Immature natural killer cell (primary cell): ENCODE data around the gene SDR42E1. TPM values are rescaled to one million over a fixed set of nuclear protein-coding genes. Genes with fewer than 3 reads are reported as not detected.

Experiments used
- DNase-seq, 3 donors: peaks; one replicate each; pipeline ENCODE4 v3.0.0; 2022; ENCODE audit warnings: mixed read lengths in 1 of 3
- H3K27ac Mint-ChIP-seq, 6 donors: one replicate each; pipeline ENCODE4 v1.8.0; 2020; ENCODE audit warnings: mixed read lengths in 6 of 6, mild to moderate bottlenecking in 5 of 6, inconsistent platforms in 4 of 6, moderate library complexity in 3 of 6
- H3K27me3 Mint-ChIP-seq, 3 donors: one replicate each; pipeline ENCODE4 v1.8.0; 2020 to 2021; ENCODE audit warnings: low read depth in 3 of 3, mild to moderate bottlenecking in 3 of 3, mixed read lengths in 3 of 3, moderate library complexity in 3 of 3, inconsistent platforms in 1 of 3
- H3K36me3 Mint-ChIP-seq, 3 donors: one replicate each; pipeline ENCODE4 v1.8.0; 2020; ENCODE audit warnings: mixed read lengths in 3 of 3, inconsistent platforms in 2 of 3, mild to moderate bottlenecking in 2 of 3
- H3K4me1 Mint-ChIP-seq, 2 donors: one replicate each; pipeline ENCODE4 v1.8.0; 2020; ENCODE audit warnings: inconsistent platforms in 2 of 2, mild to moderate bottlenecking in 2 of 2, mixed read lengths in 2 of 2, moderate library complexity in 1 of 2
- H3K4me3 Mint-ChIP-seq, 5 donors: one replicate each; pipeline ENCODE4 v1.8.0; 2020; ENCODE audit warnings: mild to moderate bottlenecking in 5 of 5, mixed read lengths in 5 of 5, inconsistent platforms in 3 of 5, moderate library complexity in 3 of 5
- H3K9me3 Mint-ChIP-seq, 6 donors: one replicate each; pipeline ENCODE4 v1.8.0; 2020; ENCODE audit warnings: mild to moderate bottlenecking in 6 of 6, mixed read lengths in 6 of 6, inconsistent platforms in 4 of 6, moderate library complexity in 3 of 6
- polyA plus RNA-seq, 3 donors: library from polyadenylated mRNA; unstranded; fragments of 300-500 nt; fragmentation: Illumina TruSeq; gene quantifications; one replicate each; pipeline ENCODE4 v1.2.3, GENCODE V29; 2021

Gene SDR42E1, protein sequence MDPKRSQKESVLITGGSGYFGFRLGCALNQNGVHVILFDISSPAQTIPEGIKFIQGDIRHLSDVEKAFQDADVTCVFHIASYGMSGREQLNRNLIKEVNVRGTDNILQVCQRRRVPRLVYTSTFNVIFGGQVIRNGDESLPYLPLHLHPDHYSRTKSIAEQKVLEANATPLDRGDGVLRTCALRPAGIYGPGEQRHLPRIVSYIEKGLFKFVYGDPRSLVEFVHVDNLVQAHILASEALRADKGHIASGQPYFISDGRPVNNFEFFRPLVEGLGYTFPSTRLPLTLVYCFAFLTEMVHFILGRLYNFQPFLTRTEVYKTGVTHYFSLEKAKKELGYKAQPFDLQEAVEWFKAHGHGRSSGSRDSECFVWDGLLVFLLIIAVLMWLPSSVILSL
- polyA plus RNA-seq = 1 to 10 TPM in 2 of 3 donors, under 1 TPM in 1; 0.13 to 2.1 (median 2.0) TPM

DNA sequence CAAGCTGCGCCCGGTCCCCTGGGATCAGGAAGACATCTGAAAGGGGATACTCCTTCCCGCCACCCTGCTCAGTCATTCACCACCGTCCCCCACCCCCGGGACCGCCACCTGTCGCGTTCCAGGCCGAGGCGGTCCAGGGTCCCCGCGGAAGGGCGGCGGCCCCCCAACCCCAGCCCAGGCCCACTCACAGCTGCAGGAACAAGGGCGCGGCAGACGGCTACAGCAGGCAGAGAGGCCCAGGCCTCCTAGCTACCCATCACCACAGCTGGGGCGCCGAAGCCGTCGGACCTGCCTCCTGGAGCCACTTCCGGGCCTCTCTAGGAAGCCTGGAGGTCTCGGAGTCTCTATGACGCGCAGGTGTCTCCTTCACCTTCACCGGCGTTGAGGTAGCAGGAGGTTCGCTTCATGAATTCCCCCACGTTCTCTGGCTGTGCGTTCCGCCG, at the start of gene SDR42E1:
Gene SDR42E1 (minus strand): TSS at position 272 of the 443 bp plus-strand sequence. CDS start 10,612 bp downstream, outside the sequence.
- Mint-ChIP-seq H3K36me3 (peaks cover 3 to 18% (median 9%) of the 10 kb centered on the region in 3 donors), H3K9me3 (peaks cover 0 to 8% (median 3%) of the 10 kb centered on the region in 6 donors), H3K4me1 (peaks cover 21 to 34% of the 10 kb centered on the region in 2 donors), H3K27me3 (peaks cover 0 to 13% (median 1%) of the 10 kb centered on the region in 3 donors), H3K27ac (peak within 1 kb of the TSS in 5 of 6 donors; percentile 73 to 87 (median 85)), H3K4me3 (peak within 1 kb of the TSS; percentile 88 to 98 (median 89))
- peak; percentile 48 to 58 (median 53) for DNase-seq

DNA sequence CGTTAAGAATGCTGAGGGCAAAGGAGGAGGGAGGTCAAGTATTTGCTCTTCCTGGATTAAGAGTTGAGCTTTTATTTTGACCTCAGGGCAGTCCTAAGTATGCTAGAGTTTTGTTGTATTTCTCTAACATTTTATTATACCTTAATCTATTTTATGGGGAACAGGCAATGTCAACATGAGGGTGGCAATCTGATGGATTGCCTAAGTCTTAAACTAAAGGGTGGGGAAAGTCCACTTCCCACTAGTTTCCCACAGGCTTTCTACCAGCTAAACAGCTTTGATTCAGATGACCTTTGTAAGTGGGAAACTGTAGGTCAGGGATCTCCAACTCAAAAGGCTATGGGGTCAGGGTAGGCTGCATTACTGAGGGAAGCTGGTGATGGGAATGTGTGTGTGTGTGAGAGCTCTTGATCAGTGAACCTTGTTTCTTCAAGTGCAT, 48.7 kb upstream of the SDR42E1 start:
- H3K4me1 Mint-ChIP-seq = no peaks in the 10 kb centered on the region
- no peak for DNase-seq
- H3K9me3 Mint-ChIP-seq = no peaks in the 10 kb centered on the region
- H3K27ac Mint-ChIP-seq = no peak overlapping the region
- no peaks in the 10 kb centered on the region for H3K36me3 Mint-ChIP-seq
- peaks cover 0 to 19% (median 6%) of the 10 kb centered on the region in 3 donors for H3K27me3 Mint-ChIP-seq
- no peak overlapping the region for H3K4me3 Mint-ChIP-seq

DNA sequence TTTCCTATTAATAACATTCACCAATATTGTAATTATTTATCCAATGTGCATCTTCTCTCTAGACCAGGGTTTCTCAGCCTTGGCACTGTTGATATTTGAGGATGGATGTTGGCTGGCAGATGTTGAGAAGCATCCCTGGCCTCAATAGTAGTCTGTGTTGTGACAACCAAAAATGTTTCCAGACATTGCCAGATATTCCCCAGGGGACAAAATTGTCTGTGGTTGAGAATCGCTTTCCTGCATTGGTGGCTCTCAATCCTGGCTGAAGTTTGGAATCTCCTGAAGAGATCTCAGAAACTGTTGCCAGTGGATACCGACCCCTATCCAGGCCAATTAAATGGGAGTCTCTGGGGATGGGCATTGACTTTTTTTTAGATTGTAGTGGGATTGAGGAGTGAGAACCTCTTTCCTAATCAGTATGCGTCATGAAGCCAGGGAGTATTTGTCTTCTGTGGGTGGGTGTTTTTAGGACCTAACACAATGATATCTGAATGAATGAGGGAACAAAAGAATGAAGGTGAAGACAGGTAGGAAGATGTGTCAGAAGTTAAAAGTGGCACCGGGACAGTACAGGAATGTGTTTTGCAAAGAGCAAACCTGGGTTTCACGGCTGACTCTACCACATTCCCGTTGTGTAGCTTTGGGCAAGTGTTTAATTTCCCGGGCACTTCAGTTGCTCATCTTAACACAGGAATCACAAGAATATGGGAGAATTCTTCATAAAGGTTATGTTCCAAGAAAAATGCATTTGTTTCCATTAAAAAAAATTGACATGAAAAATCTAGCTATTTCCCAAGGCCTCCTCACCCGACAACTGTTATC, 48.1 kb upstream of the SDR42E1 start:
- no peak for DNase-seq
- Mint-ChIP-seq H3K36me3 (no peaks in the 10 kb centered on the region), H3K27me3 (peaks cover 0 to 16% (median 6%) of the 10 kb centered on the region in 3 donors), H3K4me1 (no peaks in the 10 kb centered on the region), H3K27ac (no peak overlapping the region), H3K9me3 (no peaks in the 10 kb centered on the region), H3K4me3 (no peak overlapping the region)

DNA sequence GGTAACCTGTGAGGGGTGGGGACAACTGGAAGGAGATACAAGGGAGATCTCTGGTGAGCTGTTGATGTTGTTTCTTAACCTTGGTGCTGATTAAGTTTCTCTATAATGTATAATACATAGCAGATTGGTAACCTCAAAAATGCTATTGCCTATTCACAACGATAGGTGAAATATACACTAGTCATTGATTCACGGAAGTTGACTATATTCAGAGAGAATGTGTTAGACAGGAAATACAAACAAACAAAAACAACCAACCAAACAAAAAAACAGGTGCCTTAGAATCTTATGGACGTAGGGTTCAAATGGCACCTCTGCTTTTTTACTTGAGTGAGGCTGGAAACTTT, 45.3 kb upstream of the SDR42E1 start:
- Mint-ChIP-seq H3K27ac (no peak overlapping the region), H3K4me3 (no peak overlapping the region), H3K36me3 (no peaks in the 10 kb centered on the region), H3K27me3 (peaks cover 0 to 6% (median 6%) of the 10 kb centered on the region in 3 donors), H3K4me1 (no peaks in the 10 kb centered on the region), H3K9me3 (no peaks in the 10 kb centered on the region)
- DNase-seq = no peak

DNA sequence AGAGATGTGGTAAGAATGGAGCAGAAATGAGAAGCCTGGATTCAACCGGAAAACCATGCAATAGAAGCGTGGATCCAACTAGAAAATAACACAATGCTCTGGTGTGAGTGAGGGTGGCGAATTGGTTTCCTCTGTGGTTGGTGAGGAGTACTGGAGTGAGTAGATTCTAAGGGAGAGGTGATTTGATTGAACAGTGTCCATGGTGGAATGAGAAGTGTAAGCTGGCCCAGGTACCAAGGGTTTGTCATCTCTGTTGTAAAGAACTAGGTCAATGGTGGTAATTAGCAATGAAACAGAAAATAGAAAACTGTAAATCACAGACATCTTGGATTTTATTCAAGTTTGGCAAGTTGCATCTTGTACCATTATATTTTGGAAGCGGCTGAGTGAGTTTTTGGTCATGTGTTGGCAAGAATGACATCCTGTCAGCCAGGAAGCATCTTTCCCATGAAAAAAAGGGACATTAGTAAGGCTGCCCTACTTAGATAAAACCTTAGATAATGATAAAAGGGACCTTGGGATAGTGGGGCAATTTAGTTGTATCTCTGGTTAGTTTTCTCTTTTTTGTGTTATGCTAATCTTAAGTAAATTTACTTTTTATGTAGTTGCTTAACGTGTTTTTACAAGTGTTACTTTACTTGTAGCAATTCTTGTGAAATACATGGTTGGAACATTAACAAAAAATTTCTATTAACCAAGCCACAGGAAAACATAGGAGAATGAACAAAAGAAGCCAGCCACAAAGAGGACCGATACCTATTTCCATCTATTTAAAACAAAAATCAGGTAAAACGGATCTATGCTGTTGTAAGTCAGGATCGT, 44.7 kb upstream of the SDR42E1 start:
- no peaks in the 10 kb centered on the region for H3K36me3 Mint-ChIP-seq
- no peaks in the 10 kb centered on the region for H3K4me1 Mint-ChIP-seq
- peaks cover 0 to 6% (median 6%) of the 10 kb centered on the region in 3 donors for H3K27me3 Mint-ChIP-seq
- DNase-seq = no peak
- H3K9me3 Mint-ChIP-seq = no peaks in the 10 kb centered on the region
- no peak overlapping the region for H3K4me3 Mint-ChIP-seq
- H3K27ac Mint-ChIP-seq = no peak overlapping the region

DNA sequence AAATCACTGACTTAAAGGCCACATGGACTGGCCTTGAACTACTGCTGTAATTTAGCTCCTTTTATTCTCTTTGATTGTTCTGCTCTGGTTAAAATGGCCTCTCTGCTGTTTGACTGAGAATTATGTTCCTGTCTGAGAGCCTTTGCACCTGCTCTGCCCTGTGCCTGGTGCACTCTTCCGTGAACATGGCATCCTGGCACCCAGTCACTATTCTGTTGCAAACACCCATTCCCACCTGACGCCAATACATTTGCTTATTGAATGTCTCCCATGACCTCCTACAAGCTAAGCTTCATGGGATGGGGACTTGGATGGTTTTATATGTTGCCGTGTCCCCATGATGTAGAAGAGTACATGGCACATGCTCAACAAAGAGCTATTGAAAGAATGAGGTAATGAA, 43.8 kb upstream of the SDR42E1 start:
- H3K9me3 Mint-ChIP-seq = no peaks in the 10 kb centered on the region
- no peaks in the 10 kb centered on the region for H3K36me3 Mint-ChIP-seq
- H3K4me3 Mint-ChIP-seq = no peak overlapping the region
- DNase-seq = no peak
- H3K27ac Mint-ChIP-seq = no peak overlapping the region
- no peaks in the 10 kb centered on the region for H3K4me1 Mint-ChIP-seq
- H3K27me3 Mint-ChIP-seq = peaks cover 0 to 7% (median 6%) of the 10 kb centered on the region in 3 donors

DNA sequence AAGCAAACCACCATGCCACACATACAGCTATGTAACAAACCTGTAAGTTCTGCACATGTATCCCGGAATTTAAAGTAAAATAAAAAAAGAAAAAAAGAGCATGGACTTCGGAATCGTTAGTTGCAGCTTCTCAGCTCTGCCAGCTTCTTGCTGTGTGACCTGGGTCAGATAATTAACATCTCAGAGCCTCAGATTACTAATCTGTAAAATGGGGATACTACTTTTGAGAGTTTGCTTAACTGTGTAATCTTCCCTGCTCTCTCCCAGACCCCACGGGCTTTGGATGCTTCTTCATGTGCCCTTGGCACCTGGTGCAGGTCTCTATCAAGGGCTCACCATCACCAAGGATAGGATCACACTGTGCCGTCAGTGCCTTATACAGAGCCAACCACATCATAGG, 40.4 kb upstream of the SDR42E1 start:
- peaks cover 2 to 5% (median 2%) of the 10 kb centered on the region in 3 donors for H3K27me3 Mint-ChIP-seq
- no peak overlapping the region for H3K4me3 Mint-ChIP-seq
- H3K36me3 Mint-ChIP-seq = no peaks in the 10 kb centered on the region
- no peaks in the 10 kb centered on the region for H3K4me1 Mint-ChIP-seq
- H3K9me3 Mint-ChIP-seq = no peaks in the 10 kb centered on the region
- DNase-seq = no peak
- no peak overlapping the region for H3K27ac Mint-ChIP-seq

DNA sequence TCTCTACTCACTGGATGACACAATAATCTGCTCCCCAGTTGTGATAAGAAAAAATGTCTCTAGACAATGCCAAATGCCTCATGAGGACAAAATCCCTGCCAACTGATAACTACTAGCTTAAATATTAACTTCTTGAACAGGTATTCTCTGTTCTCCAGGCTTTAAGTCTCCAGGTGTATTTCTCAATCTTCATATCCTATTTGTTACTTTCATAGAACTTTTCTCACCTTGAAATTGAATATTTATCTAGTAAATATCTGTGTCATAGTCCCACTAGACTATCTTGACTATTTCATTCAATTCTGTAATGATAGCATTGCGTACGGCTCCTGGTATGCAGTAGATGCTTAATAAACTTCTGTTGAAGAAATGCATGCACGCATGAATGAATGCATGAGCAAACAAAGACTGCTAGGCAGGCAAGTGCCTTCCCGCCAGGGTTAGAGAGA, 39.7 kb upstream of the SDR42E1 start:
- Mint-ChIP-seq H3K27me3 (peaks cover 2 to 5% (median 3%) of the 10 kb centered on the region in 3 donors), H3K4me3 (no peak overlapping the region), H3K36me3 (no peaks in the 10 kb centered on the region), H3K27ac (no peak overlapping the region), H3K9me3 (no peaks in the 10 kb centered on the region), H3K4me1 (no peaks in the 10 kb centered on the region)
- DNase-seq = no peak

DNA sequence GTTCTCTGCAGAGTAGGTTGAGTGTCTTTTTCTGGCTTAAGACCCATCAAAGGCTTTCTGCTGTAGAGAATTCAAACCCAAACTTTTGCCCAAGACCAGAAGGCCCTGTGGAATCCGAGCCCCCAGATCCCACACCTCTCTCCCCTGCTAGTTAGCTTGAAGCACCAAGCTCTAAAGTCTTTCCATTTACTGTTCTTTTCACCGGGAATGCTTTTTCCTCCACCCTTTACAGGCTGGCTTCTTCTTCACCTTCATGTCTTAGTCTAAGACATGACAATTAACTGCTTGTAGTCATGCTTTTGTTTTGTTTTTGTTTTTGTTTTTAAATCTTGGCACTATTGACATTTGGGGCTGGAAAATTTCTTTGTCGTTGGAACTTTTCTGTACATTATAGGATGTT, 39.2 kb upstream of the SDR42E1 start:
- no peak for DNase-seq
- no peak overlapping the region for H3K4me3 Mint-ChIP-seq
- H3K27me3 Mint-ChIP-seq = peaks cover 2 to 5% (median 3%) of the 10 kb centered on the region in 3 donors
- no peak overlapping the region for H3K27ac Mint-ChIP-seq
- no peaks in the 10 kb centered on the region for H3K36me3 Mint-ChIP-seq
- no peaks in the 10 kb centered on the region for H3K4me1 Mint-ChIP-seq
- H3K9me3 Mint-ChIP-seq = peaks cover 0 to 2% (median 0%) of the 10 kb centered on the region in 6 donors

DNA sequence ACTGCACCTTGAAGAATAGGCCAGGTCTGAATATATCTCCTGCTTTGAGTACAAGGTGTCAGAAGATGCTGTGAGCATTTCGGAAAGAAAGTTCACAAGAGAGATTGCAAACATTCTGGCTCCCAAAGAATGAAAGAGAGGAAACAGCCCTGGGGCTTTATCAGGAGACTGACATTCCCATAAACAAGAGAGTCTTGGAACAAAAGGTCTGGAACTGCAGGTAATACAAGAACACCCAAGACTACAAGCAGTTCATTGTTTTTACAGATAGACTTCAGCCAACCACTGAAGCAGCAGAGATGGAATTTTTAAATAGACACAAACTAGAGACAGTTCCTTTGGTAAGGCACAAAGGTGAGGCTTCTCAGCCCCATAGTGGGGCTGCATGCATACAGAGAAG, 38.2 kb upstream of the SDR42E1 start:
- no peak overlapping the region for H3K27ac Mint-ChIP-seq
- H3K9me3 Mint-ChIP-seq = peaks cover 0 to 2% (median 0%) of the 10 kb centered on the region in 6 donors
- no peaks in the 10 kb centered on the region for H3K36me3 Mint-ChIP-seq
- peaks cover 3 to 5% (median 3%) of the 10 kb centered on the region in 3 donors for H3K27me3 Mint-ChIP-seq
- no peak for DNase-seq
- no peak overlapping the region for H3K4me3 Mint-ChIP-seq
- no peaks in the 10 kb centered on the region for H3K4me1 Mint-ChIP-seq

DNA sequence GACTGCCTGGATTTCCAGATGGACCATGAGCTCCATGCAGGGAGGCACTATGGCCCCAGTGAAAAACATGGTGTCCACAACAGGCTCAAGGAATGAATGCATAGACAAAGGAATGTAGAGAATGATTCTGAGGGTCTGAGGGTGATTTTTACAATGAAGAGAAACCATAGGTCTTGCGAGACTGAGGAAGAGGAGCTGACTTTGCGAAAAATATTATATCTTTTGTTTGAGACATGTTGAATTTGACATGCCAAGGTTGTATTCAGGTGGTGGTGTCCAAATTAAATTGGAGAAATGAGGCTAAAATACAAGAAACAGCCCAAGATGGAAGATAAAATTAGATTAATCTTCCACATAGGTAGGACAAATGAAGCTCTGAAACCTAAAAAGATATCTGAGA, 36.5 kb upstream of the SDR42E1 start:
- Mint-ChIP-seq H3K4me3 (no peak overlapping the region), H3K4me1 (no peaks in the 10 kb centered on the region), H3K27ac (no peak overlapping the region), H3K27me3 (peaks cover 3 to 5% (median 4%) of the 10 kb centered on the region in 3 donors), H3K36me3 (no peaks in the 10 kb centered on the region), H3K9me3 (peaks cover 0 to 2% (median 0%) of the 10 kb centered on the region in 6 donors)
- no peak for DNase-seq

DNA sequence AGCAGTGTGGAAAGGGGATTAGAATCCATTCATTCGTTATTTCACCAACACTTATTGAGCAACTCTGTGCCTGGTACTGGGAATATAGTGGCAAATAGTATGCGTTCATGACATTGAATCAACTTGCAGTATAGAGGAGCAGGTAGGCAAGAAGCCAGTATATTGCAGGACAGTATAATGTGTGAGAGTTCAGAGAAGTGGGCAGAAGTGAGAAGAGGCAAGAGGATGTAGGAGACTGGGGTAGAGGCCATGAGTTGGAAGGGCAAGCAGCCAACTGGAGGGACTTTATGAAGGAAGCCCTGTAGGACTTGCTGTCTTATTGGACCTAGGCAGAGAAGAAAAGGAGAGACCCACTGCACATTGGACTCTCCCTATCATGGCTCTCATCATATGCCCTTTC, 36.1 kb upstream of the SDR42E1 start:
- Mint-ChIP-seq H3K9me3 (peaks cover 0 to 2% (median 0%) of the 10 kb centered on the region in 6 donors), H3K27ac (no peak overlapping the region)

DNA sequence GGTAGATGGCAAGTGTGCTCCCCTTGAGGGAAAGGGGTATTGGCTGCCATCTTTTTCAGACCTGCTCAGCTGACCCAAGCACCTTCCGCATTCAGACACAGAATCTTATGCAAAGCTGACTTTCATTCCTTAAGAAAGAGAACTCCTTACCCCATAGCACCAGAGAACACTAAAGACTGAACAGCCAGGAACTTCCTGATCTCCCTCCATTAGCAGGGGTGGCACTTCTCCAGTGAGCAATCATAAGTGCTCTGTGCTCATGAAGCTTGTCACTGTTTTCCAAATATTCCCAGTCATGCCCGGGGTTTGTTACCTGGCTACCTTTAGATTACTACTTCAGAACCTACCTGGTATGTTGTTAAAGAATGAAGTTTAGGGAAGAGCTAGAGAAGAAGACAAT, 35.7 kb upstream of the SDR42E1 start:
- H3K36me3 Mint-ChIP-seq = no peaks in the 10 kb centered on the region
- H3K4me3 Mint-ChIP-seq = no peak overlapping the region
- no peak overlapping the region for H3K27ac Mint-ChIP-seq
- DNase-seq = no peak
- H3K27me3 Mint-ChIP-seq = peaks cover 3 to 5% (median 4%) of the 10 kb centered on the region in 3 donors
- H3K9me3 Mint-ChIP-seq = peaks cover 0 to 2% (median 0%) of the 10 kb centered on the region in 6 donors
- H3K4me1 Mint-ChIP-seq = no peaks in the 10 kb centered on the region

More for the DNA sequence above, 36.1 kb upstream of the SDR42E1 start:
- no peak for DNase-seq
- H3K4me1 Mint-ChIP-seq = no peaks in the 10 kb centered on the region
- H3K4me3 Mint-ChIP-seq = no peak overlapping the region
- H3K36me3 Mint-ChIP-seq = no peaks in the 10 kb centered on the region
- peaks cover 3 to 5% (median 4%) of the 10 kb centered on the region in 3 donors for H3K27me3 Mint-ChIP-seq
